Spleen (tissue), 7 donors: Measurements from ENCODE around the gene C17orf58.

ENCODE experiments used
- CTCF ChIP-seq, 11 experiments: fragments of 200-600 bp in 7 of 11; fragments of 450-650 bp in 4 of 11; sonication (generic) in 4 of 11; IDR thresholded peaks in 8 of 11; conservative IDR thresholded peaks in 3 of 11; 1 replicate in 7 of 11; 2 replicates in 4 of 11; pipeline versions ENCODE4 v1.4.0 to v1.8.0; 2016 to 2021; ENCODE audit warnings: antibody characterized with exemption in 11 of 11, inconsistent platforms in 4 of 11, mild to moderate bottlenecking in 1 of 11
- POLR2A ChIP-seq, 3 donors: fragments of 450-650 bp; IDR thresholded peaks; one replicate each; pipeline ENCODE4 v1.5.1; 2017; ENCODE audit warnings: antibody characterized with exemption in 3 of 3, mild to moderate bottlenecking in 1 of 3
- donor health status: DM: no; HTN: no; CAD: no; lungs with moderate emphysema.
- donor health status: DM: no; HTN: no; CAD: no.
- donor health status: DM: no; HTN: no; CAD: no.

- TF ChIP-seq POLR2A (IDR thresholded peaks at IDR 0.05) = no peak
- no peak for TF ChIP-seq CTCF (IDR thresholded peaks at IDR 0.05 in 8 of 11, conservative IDR thresholded peaks at IDR 0.05 in 3 of 11)
Measured at GRCh38 chr17:67974598-67975066, 21.6 kb downstream of the C17orf58 start.
